ENCODE data around the gene CNBD2.
"Not testable (repeated sequence)": the region's sequence is repeated elsewhere in the genome, so short reads cannot be mapped to it uniquely, and the experiment has no call there.

CNBD2 gene

GRCh38 chr20:35947489-35947888 is 20.9 kb upstream of the CNBD2 start:
- TF ChIP-seq, protein P1, sequence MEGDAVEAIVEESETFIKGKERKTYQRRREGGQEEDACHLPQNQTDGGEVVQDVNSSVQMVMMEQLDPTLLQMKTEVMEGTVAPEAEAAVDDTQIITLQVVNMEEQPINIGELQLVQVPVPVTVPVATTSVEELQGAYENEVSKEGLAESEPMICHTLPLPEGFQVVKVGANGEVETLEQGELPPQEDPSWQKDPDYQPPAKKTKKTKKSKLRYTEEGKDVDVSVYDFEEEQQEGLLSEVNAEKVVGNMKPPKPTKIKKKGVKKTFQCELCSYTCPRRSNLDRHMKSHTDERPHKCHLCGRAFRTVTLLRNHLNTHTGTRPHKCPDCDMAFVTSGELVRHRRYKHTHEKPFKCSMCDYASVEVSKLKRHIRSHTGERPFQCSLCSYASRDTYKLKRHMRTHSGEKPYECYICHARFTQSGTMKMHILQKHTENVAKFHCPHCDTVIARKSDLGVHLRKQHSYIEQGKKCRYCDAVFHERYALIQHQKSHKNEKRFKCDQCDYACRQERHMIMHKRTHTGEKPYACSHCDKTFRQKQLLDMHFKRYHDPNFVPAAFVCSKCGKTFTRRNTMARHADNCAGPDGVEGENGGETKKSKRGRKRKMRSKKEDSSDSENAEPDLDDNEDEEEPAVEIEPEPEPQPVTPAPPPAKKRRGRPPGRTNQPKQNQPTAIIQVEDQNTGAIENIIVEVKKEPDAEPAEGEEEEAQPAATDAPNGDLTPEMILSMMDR (IDR thresholded peaks at IDR 0.05; ENCODE audit: low read depth, low read length), result peak; percentile 25
- no peak for DNase-seq (ENCODE audit: extremely low read depth, low read depth)

- DNase-seq (ENCODE audit: extremely low read depth, low read depth), result no peak
- TF ChIP-seq, protein P1 (IDR thresholded peaks at IDR 0.05; ENCODE audit: low read depth, low read length), result no peak
Observed at GRCh38 chr20:35947907-35948306, 20.5 kb upstream of the CNBD2 start.

- TF ChIP-seq, protein P1 (IDR thresholded peaks at IDR 0.05; ENCODE audit: low read depth, low read length), result no peak
- no peak for DNase-seq (ENCODE audit: extremely low read depth, low read depth)
Observed at GRCh38 chr20:35950093-35950492, 18.3 kb upstream of the CNBD2 start.

GRCh38 chr20:35952080-35952479 is 16.3 kb upstream of the CNBD2 start:
- DNase-seq (ENCODE audit: extremely low read depth, low read depth), result not testable (repeated sequence)

GRCh38 chr20:35952480-35953386 is 15.7 kb upstream of the CNBD2 start:
- TF ChIP-seq, protein P1 (IDR thresholded peaks at IDR 0.05; ENCODE audit: low read depth, low read length), result no peak
- DNase-seq (ENCODE audit: extremely low read depth, low read depth), result no peak

DNA sequence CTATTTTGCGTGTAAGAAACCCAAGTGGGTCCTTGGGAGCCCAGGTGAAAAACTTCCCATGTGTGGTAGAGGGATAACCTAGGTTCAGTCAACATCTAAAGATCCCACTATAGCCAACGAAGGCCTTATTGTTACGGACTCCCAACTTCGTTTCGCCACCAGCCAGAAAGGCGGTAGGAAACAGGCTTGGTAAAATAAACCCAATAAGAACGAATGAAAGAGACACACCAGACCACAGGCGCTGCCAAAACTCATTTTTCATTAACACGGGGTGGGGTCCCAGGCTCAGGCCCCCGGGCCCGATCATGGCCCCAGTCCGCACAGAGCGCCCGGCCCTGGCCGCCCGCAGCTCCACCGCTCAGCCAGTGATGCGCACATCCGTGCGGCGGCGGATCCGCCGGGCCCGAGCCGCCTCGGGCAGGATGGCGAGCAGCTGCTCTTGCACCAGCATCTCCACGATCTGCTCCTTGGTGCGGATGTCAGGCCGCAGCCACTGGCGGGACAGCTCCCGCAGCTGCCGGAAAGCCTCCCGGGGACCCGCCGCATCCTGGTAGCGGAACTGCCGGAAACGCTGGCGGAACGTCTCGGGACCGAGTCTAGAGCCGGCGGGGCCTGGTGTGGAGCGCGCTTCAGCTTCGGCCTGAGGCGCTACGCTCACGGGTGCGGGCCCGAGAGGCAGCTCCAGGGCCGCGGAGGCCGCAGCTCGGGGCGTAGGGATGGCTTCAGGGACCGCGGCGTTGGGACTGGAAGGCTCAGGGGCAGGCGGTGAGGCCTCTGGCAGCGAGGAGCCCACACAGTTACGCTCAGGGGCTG is 14.8 kb upstream of the CNBD2 start:
- no peak for DNase-seq (ENCODE audit: extremely low read depth, low read depth)
- TF ChIP-seq, protein P1 (IDR thresholded peaks at IDR 0.05; ENCODE audit: low read depth, low read length), result no peak

- TF ChIP-seq, protein P1 (IDR thresholded peaks at IDR 0.05; ENCODE audit: low read depth, low read length), result peak; percentile 97
- peak; percentile 92 for DNase-seq (ENCODE audit: extremely low read depth, low read depth)
Observed at GRCh38 chr20:35954200-35954906, 14.0 kb upstream of the CNBD2 start, which contains the start of gene SCAND1. SCAND1 (minus strand) TSS chr20:35954502; CDS start chr20:35954284, 218 bp downstream.
